Cardiac atrium fibroblast (primary cell): ENCODE data around the gene GRK1. TPM values are rescaled to one million over a fixed set of nuclear protein-coding genes. Genes with fewer than 3 reads are reported as not detected.

Source experiments
- total RNA-seq: library from RNA; depleted of rRNA; stranded (reverse); fragments of >200 nt; gene quantifications from 2 replicates; pipeline ENCODE4 v1.2.3, GENCODE V29; 2015

Gene GRK1
- not detected in 2 replicates for total RNA-seq

GRCh38 chr13:113666951-113667701 is at the start of gene GRK1:
GRK1 (plus strand) TSS chr13:113667219; CDS start chr13:113667387, 168 bp downstream.

GRCh38 chr13:113657851-113658741 is 8.9 kb upstream of the GRK1 start, which contains the start of gene ATP4B:
ATP4B (minus strand) TSS chr13:113658198; CDS start chr13:113658144, 54 bp downstream.

GRCh38 chr13:113758651-113759524 is 91.9 kb downstream of the GRK1 start, which contains the start of gene TMEM255B:
TMEM255B (plus strand) TSS chr13:113759226; CDS start chr13:113759270, 44 bp downstream.

Other genes starting within 250 kb of the GRK1 start
- gene ADPRHL1, start 213.7 kb upstream of the GRK1 start, total RNA-seq, result 0.18 and 2.1 TPM in 2 replicates
- gene DCUN1D2, start 176.5 kb upstream of the GRK1 start, total RNA-seq, result 4.0 and 6.5 TPM in 2 replicates
- gene TFDP1, start 82.5 kb upstream of the GRK1 start, total RNA-seq, result 53.3 and 62.5 TPM in 2 replicates
- not detected in 2 replicates for gene ATP4B, start 9.0 kb upstream of the GRK1 start, total RNA-seq
- gene TMEM255B, start 92.0 kb downstream of the GRK1 start, total RNA-seq, result 1.1 and 5.0 TPM in 2 replicates
- gene GAS6, start 196.9 kb downstream of the GRK1 start, total RNA-seq, result 20.6 and 38.6 TPM in 2 replicates